H1 (cell line): Measurements from ENCODE around the gene KIAA1671. TPM values are rescaled to one million over a fixed set of nuclear protein-coding genes. Genes with fewer than 3 reads are reported as not detected.

Experiments used
- MAFK ChIP-seq: IDR thresholded peaks from 2 replicates; pipeline ENCODE4 v1.6.1; 2012; ENCODE audit warnings: low read depth, mild to moderate bottlenecking, improper control_type of control experiment, low read length
- polyA plus RNA-seq, 7 experiments: library from polyadenylated mRNA; depleted of rRNA in 3 of 7; stranded (reverse) in 5 of 7; unstranded in 2 of 7; fragments of >200 nt in 5 of 7; fragments of 200-250 nt in 2 of 7; gene quantifications; 1 replicate in 5 of 7; 2 replicates in 1 of 7; 4 replicates in 1 of 7; pipeline versions ENCODE4 v1.2.1 to v1.2.3, GENCODE V29; 2011 to 2013; ENCODE audit warnings: missing spikeins in 2 of 7, mixed read lengths in 2 of 7
- total RNA-seq: library from RNA; stranded (reverse); fragmentation: NEBNext Ultra II Directional; extraction: Animal tissue kit (Norgen Biotek cat#: 25700); gene quantifications from 2 replicates; pipeline ENCODE4 v1.2.1, GENCODE V29; 2021
- TF ChIP-seq, protein P1 (sequence below), 3 experiments: IDR thresholded peaks; 1 replicate in 2 of 3; 2 replicates in 1 of 3; pipeline versions ENCODE4 v1.5.1 to v1.6.1; 2011; ENCODE audit warnings: low read length in 3 of 3, mild to moderate bottlenecking in 3 of 3, inconsistent platforms in 2 of 3, low read depth in 1 of 3, moderate library complexity in 1 of 3; ENCODE audit not compliant: insufficient read depth in 1 of 3; ENCODE audit errors: control extremely low read depth in 1 of 3

The KIAA1671 gene
- total and polyA plus RNA-seq, 2 of the 8 experiments (the other 6 are each of a cell fraction or from before 2014, with no cell fraction given): 6.4 to 23.9 TPM

DNA sequence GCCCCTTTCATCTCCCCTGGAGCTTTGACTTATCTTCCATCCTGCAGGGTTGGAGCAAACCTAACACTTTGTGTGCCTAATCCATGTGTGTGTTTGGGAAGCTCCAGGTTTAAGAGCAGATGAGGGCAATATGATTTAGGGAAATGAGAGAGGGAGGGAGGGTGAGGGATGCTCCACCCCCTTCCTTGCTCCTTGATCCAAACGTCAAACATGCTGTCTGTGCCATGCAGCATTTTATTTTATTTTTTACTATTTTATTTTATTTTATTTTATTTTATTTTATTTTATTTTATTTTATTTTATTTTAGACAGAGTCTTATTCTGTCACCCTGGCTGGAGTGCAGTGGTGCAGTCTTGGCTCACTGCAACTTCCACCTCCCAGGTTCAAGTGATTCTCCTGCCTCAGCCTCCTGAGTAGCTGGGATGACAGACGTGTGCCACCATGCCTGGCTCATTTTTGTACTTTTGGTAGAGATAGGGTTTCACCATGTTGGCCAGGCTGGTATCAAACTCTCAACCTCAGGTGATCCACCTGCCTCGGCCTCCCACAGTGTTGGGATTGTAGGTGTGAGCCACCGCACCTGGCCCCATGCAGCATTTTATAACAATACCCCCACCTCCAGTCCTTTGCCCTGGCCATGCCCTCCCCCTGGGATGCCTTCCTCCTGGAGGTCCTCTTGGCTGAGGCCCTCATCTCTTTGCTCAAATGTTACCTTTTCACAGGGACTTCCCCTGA, 194.6 kb downstream of the KIAA1671 start (continued):
- TF ChIP-seq MAFK: no peak
- TF ChIP-seq, protein P1, sequence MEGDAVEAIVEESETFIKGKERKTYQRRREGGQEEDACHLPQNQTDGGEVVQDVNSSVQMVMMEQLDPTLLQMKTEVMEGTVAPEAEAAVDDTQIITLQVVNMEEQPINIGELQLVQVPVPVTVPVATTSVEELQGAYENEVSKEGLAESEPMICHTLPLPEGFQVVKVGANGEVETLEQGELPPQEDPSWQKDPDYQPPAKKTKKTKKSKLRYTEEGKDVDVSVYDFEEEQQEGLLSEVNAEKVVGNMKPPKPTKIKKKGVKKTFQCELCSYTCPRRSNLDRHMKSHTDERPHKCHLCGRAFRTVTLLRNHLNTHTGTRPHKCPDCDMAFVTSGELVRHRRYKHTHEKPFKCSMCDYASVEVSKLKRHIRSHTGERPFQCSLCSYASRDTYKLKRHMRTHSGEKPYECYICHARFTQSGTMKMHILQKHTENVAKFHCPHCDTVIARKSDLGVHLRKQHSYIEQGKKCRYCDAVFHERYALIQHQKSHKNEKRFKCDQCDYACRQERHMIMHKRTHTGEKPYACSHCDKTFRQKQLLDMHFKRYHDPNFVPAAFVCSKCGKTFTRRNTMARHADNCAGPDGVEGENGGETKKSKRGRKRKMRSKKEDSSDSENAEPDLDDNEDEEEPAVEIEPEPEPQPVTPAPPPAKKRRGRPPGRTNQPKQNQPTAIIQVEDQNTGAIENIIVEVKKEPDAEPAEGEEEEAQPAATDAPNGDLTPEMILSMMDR (IDR thresholded peaks at IDR 0.05; ENCODE audit: control extremely low read depth in 1 of 3, insufficient read depth in 1 of 3, low read depth in 1 of 3, low read length in 3 of 3): no peak
